Keratinocyte (primary cell): Measurements from ENCODE around the gene HMGB1.

ENCODE experiments used
- CTCF ChIP-seq, 3 experiments: IDR thresholded peaks in 1 of 3; conservative IDR thresholded peaks in 1 of 3; optimal IDR thresholded peaks in 1 of 3; 2 replicates in 2 of 3; 3 replicates in 1 of 3; pipeline versions ENCODE3 to v1.5.1; 2011; ENCODE audit warnings: low read length in 3 of 3, mild to moderate bottlenecking in 3 of 3, moderate library complexity in 2 of 3, control low read depth in 1 of 3, inconsistent platforms in 1 of 3; ENCODE audit not compliant: insufficient read depth in 2 of 3; ENCODE audit errors: extremely low read depth in 1 of 3
- EZH2 ChIP-seq: IDR thresholded peaks from one replicate; pipeline ENCODE4 v1.6.1; 2012; ENCODE audit warnings: inconsistent platforms, mild to moderate bottlenecking, low read length, moderate library complexity

GRCh38 chr13:30442926-30443325, 22.8 kb downstream of the HMGB1 start:
- TF ChIP-seq EZH2 (no peak), CTCF (optimal IDR thresholded peaks at IDR 0.05 in 1 of 3, IDR thresholded peaks at IDR 0.05 in 1 of 3, conservative IDR thresholded peaks at IDR 0.05 in 1 of 3; ENCODE audit: extremely low read depth in 1 of 3, insufficient read depth in 2 of 3, low read length in 3 of 3) (no peak)
